Measurements from ENCODE around the gene DNAJC3.
"Not testable (repeated sequence)": the region's sequence is repeated elsewhere in the genome, so short reads cannot be mapped to it uniquely, and the experiment has no call there.

DNAJC3 gene

GRCh38 chr13:95671597-95671996 is 5.3 kb upstream of the DNAJC3 start:
- DNase-seq (ENCODE audit: low read depth), result no peak

- DNase-seq (ENCODE audit: low read depth), result no peak
Measured at GRCh38 chr13:95676105-95676761, 706 bp upstream of the DNAJC3 start.

- DNase-seq (ENCODE audit: low read depth), result no peak
Measured at GRCh38 chr13:95677564-95678266, 776 bp downstream of the DNAJC3 start.

GRCh38 chr13:95678967-95679366 is 2.0 kb downstream of the DNAJC3 start:
- no peak for DNase-seq (ENCODE audit: low read depth)

- DNase-seq (ENCODE audit: low read depth), result no peak
Measured at GRCh38 chr13:95679722-95680121, 2.8 kb downstream of the DNAJC3 start.

GRCh38 chr13:95684418-95684817 is 7.5 kb downstream of the DNAJC3 start:
- DNase-seq (ENCODE audit: low read depth), result no peak

- not testable (repeated sequence) for DNase-seq (ENCODE audit: low read depth)
Measured at GRCh38 chr13:95684960-95685359, 8.0 kb downstream of the DNAJC3 start.

GRCh38 chr13:95689582-95689926 is 12.6 kb downstream of the DNAJC3 start:
- DNase-seq (ENCODE audit: low read depth), result no peak

- DNase-seq (ENCODE audit: low read depth), result not testable (repeated sequence)
Measured at GRCh38 chr13:95690986-95691385, 14.0 kb downstream of the DNAJC3 start.

GRCh38 chr13:95697052-95697680 is 20.2 kb downstream of the DNAJC3 start:
- no peak for DNase-seq (ENCODE audit: low read depth)

- no peak for DNase-seq (ENCODE audit: low read depth)
Measured at GRCh38 chr13:95698047-95698749, 21.3 kb downstream of the DNAJC3 start.

GRCh38 chr13:95703576-95703975 is 26.6 kb downstream of the DNAJC3 start:
- DNase-seq (ENCODE audit: low read depth), result no peak

- DNase-seq (ENCODE audit: low read depth), result no peak
Measured at GRCh38 chr13:95704510-95704909, 27.6 kb downstream of the DNAJC3 start.

- no peak for DNase-seq (ENCODE audit: low read depth)
Measured at GRCh38 chr13:95706356-95706755, 29.4 kb downstream of the DNAJC3 start.

- DNase-seq (ENCODE audit: low read depth), result no peak
Measured at GRCh38 chr13:95707035-95707434, 30.1 kb downstream of the DNAJC3 start.

GRCh38 chr13:95707442-95708390 is 30.8 kb downstream of the DNAJC3 start:
- no peak for DNase-seq (ENCODE audit: low read depth)

GRCh38 chr13:95708391-95708774 is 31.4 kb downstream of the DNAJC3 start:
- DNase-seq (ENCODE audit: low read depth), result no peak

GRCh38 chr13:95708811-95709500 is 32.0 kb downstream of the DNAJC3 start:
- no peak for DNase-seq (ENCODE audit: low read depth)

- peak; percentile 40 for DNase-seq (ENCODE audit: low read depth)
Measured at GRCh38 chr13:95710313-95710712, 33.4 kb downstream of the DNAJC3 start.

- DNase-seq (ENCODE audit: low read depth), result not testable (repeated sequence)
Measured at GRCh38 chr13:95712846-95713245, 35.9 kb downstream of the DNAJC3 start.

GRCh38 chr13:95713651-95714050 is 36.7 kb downstream of the DNAJC3 start:
- DNase-seq (ENCODE audit: low read depth), result no peak

Measured in non-pigmented ciliary epithelial cell (primary cell).